DOHH2 (cell line): ENCODE results near the gene TGFBRAP1.

Experiments used
- EZH2phosphoT487 ChIP-seq: fragments of 200-600 bp; sonication (generic); IDR thresholded peaks from 2 replicates; pipeline ENCODE4 v1.6.1; 2017; ENCODE audit warnings: borderline replicate concordance, mild to moderate bottlenecking, antibody characterized with exemption, low read length, moderate library complexity, mixed read lengths
- TF ChIP-seq, protein P1 (sequence below): fragments of 200-600 bp; sonication (generic); IDR thresholded peaks from one replicate; pipeline ENCODE4 v1.5.1; 2014; ENCODE audit warnings: antibody characterized with exemption, mild to moderate bottlenecking, low read depth, low read length; ENCODE audit not compliant: poor library complexity, severe bottlenecking

DNA sequence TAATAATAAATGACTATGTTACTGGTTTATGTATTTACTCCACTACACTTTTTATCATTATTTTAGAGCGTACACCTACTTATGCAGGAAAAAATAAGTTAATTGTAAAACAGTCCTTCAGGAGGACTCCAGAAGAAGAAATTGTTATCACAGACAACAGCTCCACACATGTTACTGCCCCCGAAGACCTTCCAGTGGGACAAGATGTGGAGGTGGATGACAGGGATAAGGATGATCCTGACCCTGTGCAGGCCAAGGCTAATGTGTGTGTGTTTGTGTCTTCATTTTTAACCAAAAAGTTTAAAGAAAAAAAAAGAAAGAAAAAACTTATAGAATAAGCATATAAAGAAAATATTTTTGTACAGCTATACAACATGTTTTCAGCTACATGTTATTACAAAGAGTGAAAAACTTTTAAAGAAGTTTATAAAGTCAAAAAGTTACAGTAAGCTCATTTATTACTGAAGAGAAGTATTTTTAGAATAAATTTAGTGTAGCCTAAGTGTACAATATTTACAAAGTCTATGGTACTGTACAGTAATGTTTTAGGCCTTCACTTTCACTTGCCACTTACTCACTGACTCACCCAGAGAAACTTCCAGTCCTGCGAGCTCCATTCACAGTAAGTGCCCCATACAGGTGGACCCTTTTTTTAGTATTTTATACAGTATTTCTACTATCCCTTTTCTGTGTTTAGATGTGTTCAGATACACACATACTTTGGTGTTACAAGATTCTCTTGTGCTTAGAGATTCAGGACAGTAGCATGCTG is 7.5 kb downstream of the TGFBRAP1 start:
- TF ChIP-seq, protein P1, sequence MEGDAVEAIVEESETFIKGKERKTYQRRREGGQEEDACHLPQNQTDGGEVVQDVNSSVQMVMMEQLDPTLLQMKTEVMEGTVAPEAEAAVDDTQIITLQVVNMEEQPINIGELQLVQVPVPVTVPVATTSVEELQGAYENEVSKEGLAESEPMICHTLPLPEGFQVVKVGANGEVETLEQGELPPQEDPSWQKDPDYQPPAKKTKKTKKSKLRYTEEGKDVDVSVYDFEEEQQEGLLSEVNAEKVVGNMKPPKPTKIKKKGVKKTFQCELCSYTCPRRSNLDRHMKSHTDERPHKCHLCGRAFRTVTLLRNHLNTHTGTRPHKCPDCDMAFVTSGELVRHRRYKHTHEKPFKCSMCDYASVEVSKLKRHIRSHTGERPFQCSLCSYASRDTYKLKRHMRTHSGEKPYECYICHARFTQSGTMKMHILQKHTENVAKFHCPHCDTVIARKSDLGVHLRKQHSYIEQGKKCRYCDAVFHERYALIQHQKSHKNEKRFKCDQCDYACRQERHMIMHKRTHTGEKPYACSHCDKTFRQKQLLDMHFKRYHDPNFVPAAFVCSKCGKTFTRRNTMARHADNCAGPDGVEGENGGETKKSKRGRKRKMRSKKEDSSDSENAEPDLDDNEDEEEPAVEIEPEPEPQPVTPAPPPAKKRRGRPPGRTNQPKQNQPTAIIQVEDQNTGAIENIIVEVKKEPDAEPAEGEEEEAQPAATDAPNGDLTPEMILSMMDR, result no peak
- TF ChIP-seq EZH2phosphoT487, result no peak
